Right forelimb (tissue), 1 donor: Measurements from ENCODE around the gene SLC6A3.

Experiments
- DNase-seq: peaks from one replicate; pipeline ENCODE4 v3.0.0-alpha.2; 2018

The SLC6A3 gene

GRCh38 chr5:1344975-1345838 lies 100.0 kb downstream of the SLC6A3 start, which contains the start of gene CLPTM1L:
TSS of gene CLPTM1L (minus strand) at chr5:1345099. CDS start at chr5:1344841, 258 bp downstream.
- DNase-seq, result peak; percentile 91

GRCh38 chr5:1343931-1344901 lies 101.0 kb downstream of the SLC6A3 start:
- DNase-seq, result no peak

GRCh38 chr5:1343315-1343751 lies 101.9 kb downstream of the SLC6A3 start:
- DNase-seq, result no peak
